A549 (cell line): Measurements from ENCODE around the gene ZNF394.

Source experiments
- CTCF ChIP-seq: fragments of >200 bp; sonication (Bioruptor Twin); formaldehyde crosslinking; IDR thresholded peaks from 3 replicates; pipeline ENCODE4 v1.5.1; 2016
- JUN ChIP-seq, 2 experiments: fragments of >200 bp; sonication (Bioruptor Twin); formaldehyde crosslinking; IDR thresholded peaks; 2 replicates in 1 of 2; 3 replicates in 1 of 2; pipeline ENCODE4 v1.6.1; 2016 to 2017
- POLR2A ChIP-seq: IDR thresholded peaks from 2 replicates; pipeline ENCODE4 v1.6.1; 2012; ENCODE audit warnings: mild to moderate bottlenecking, low read length

- TF ChIP-seq JUN (IDR thresholded peaks at IDR 0.05) (no peak), CTCF (no peak), POLR2A (no peak)
Measured at GRCh38 chr7:99465421-99465768, 34.7 kb downstream of the ZNF394 start.
